K562 (cell line): ENCODE measurements around the gene SPHK2. TPM values are rescaled to one million over a fixed set of nuclear protein-coding genes. Genes with fewer than 3 reads are reported as not detected.
A peak's percentile ranks its signal among the peaks of the same experiment; 100 is the strongest.

Experiments
- CC2D1A ChIP-seq: fragments of 450-650 bp; IDR thresholded peaks from 2 replicates; pipeline ENCODE4 v1.6.1; 2017; ENCODE audit warnings: mild to moderate bottlenecking
- DACH1 ChIP-seq: fragments of 450-650 bp; IDR thresholded peaks from 2 replicates; pipeline ENCODE4 v1.6.1; 2018; ENCODE audit not compliant: partially characterized antibody
- FOXM1 ChIP-seq, 2 experiments: fragments of 450-650 bp in 1 of 2; sonication (generic) in 1 of 2; formaldehyde crosslinking in 1 of 2; IDR thresholded peaks; 2 replicates each; pipeline versions ENCODE4 v1.6.1 to v1.9.0; 2017 to 2022; ENCODE audit warnings: low read depth in 2 of 2, mild to moderate bottlenecking in 2 of 2, missing genetic modification reagents in 1 of 2, moderate library complexity in 1 of 2
- FOXP4 ChIP-seq: sonication (generic); formaldehyde crosslinking; IDR thresholded peaks from 2 replicates; pipeline ENCODE4 v1.8.0; 2022; ENCODE audit warnings: mild to moderate bottlenecking, missing genetic modification reagents, borderline replicate concordance
- GABPB1 ChIP-seq: sonication (generic); formaldehyde crosslinking; IDR thresholded peaks from 2 replicates; pipeline ENCODE4 v1.8.0; 2022; ENCODE audit warnings: mild to moderate bottlenecking, missing genetic modification reagents
- HDGF ChIP-seq: fragments of 450-650 bp; IDR thresholded peaks from 2 replicates; pipeline ENCODE4 v1.6.1; 2016
- KDM1A ChIP-seq, 2 experiments: fragments of 450-650 bp; IDR thresholded peaks; 2 replicates each; pipeline ENCODE4 v1.6.1; 2016; ENCODE audit warnings: mild to moderate bottlenecking in 2 of 2
- MAZ ChIP-seq, 2 experiments: fragments of 450-650 bp in 1 of 2; sonication (generic) in 1 of 2; formaldehyde crosslinking; IDR thresholded peaks in 1 of 2; conservative IDR thresholded peaks in 1 of 2; 2 replicates each; pipeline versions ENCODE4 v1.4.0 to v1.5.0; 2020; ENCODE audit warnings: mild to moderate bottlenecking in 1 of 2, missing genetic modification reagents in 1 of 2
- MCM5 ChIP-seq: fragments of 450-650 bp; IDR thresholded peaks from 2 replicates; pipeline ENCODE4 v1.6.1; 2016; ENCODE audit warnings: low read depth
- NCOA2 ChIP-seq, 2 experiments: fragments of 450-650 bp; IDR thresholded peaks; 2 replicates each; pipeline ENCODE4 v1.6.1; 2018; ENCODE audit warnings: mild to moderate bottlenecking in 2 of 2, moderate library complexity in 1 of 2; ENCODE audit not compliant: partially characterized antibody in 2 of 2
- NFIC ChIP-seq: fragments of 450-650 bp; IDR thresholded peaks from 2 replicates; pipeline ENCODE4 v1.6.1; 2017; ENCODE audit warnings: mild to moderate bottlenecking, inconsistent platforms
- RAD21 ChIP-seq, 2 experiments: fragments of 250-450 bp in 1 of 2; fragments of 450-650 bp in 1 of 2; sonication (Bioruptor Pico) in 1 of 2; formaldehyde crosslinking in 1 of 2; IDR thresholded peaks in 1 of 2; conservative IDR thresholded peaks in 1 of 2; 2 replicates each; pipeline versions ENCODE4 v1.4.0 to v1.8.0; 2020 to 2022; ENCODE audit warnings: mild to moderate bottlenecking in 2 of 2, moderate library complexity in 1 of 2
- SMARCA4 ChIP-seq: fragments of 450-650 bp; IDR thresholded peaks from 2 replicates; pipeline ENCODE4 v1.6.1; 2016
- WHSC1 ChIP-seq: IDR thresholded peaks from one replicate; pipeline ENCODE4 v1.6.1; 2012; ENCODE audit warnings: low read length, control low read depth, inconsistent platforms
- ZBTB17 ChIP-seq: fragments of 450-650 bp; formaldehyde crosslinking; IDR thresholded peaks from 2 replicates; pipeline ENCODE4 v1.4.0; 2020; ENCODE audit warnings: mild to moderate bottlenecking
- ZNF3 ChIP-seq: fragments of 250-450 bp; sonication (Bioruptor Pico); IDR thresholded peaks from 2 replicates; pipeline ENCODE4 v1.5.0; 2021; ENCODE audit warnings: mild to moderate bottlenecking, moderate library complexity
- ZNF766 ChIP-seq: fragments of 200-800 bp; sonication (Bioruptor generic); conservative IDR thresholded peaks from 2 replicates; pipeline ENCODE4 v1.6.1; 2016; ENCODE audit warnings: missing genetic modification characterization, missing compliant biosample characterization
- polyA plus RNA-seq, 8 experiments: library from polyadenylated mRNA; depleted of rRNA in 4 of 8; stranded (reverse) in 5 of 8; unstranded in 3 of 8; fragments of >200 nt; fragmentation: Nextera tagmentation in 2 of 8; fragmentation: Illumina TruSeq in 1 of 8; extraction: Ambion mirVana in 2 of 8; extraction: Trizol in 1 of 8; gene quantifications; 2 replicates each; pipeline versions ENCODE4 v1.2.1 to v1.2.3, GENCODE V29; 2011 to 2014; ENCODE audit warnings: inconsistent platforms in 1 of 8, missing spikeins in 1 of 8
- total RNA-seq, 7 experiments: library from RNA; depleted of rRNA in 6 of 7; stranded (reverse); fragments of >200 nt in 6 of 7; fragmentation: Illumina TruSeq in 2 of 7; extraction: Trizol in 2 of 7; gene quantifications; 2 replicates each; pipeline versions ENCODE4 v1.2.1 to v1.2.3, GENCODE V29; 2011 to 2021; ENCODE audit warnings: low replicate concordance in 1 of 7
- TF ChIP-seq, protein P1 (sequence below): fragments of 150-350 bp; IDR thresholded peaks from 2 replicates; pipeline ENCODE4 v1.6.1; 2014; ENCODE audit warnings: low read depth, mild to moderate bottlenecking, low read length, borderline replicate concordance
- TF ChIP-seq, protein P2 (sequence below): fragments of 450-650 bp; formaldehyde crosslinking; IDR thresholded peaks from 2 replicates; pipeline ENCODE4 v1.4.0; 2020; ENCODE audit warnings: mild to moderate bottlenecking, moderate library complexity
- TF ChIP-seq, protein P3 (sequence below): fragments of 250-450 bp; sonication (Bioruptor Pico); IDR thresholded peaks from 2 replicates; pipeline ENCODE4 v1.9.0; 2021; ENCODE audit warnings: mild to moderate bottlenecking, inconsistent platforms

The SPHK2 gene
- total and polyA plus RNA-seq, 9 of the 15 experiments (the other 6 are each of a cell fraction or from before 2014, with no cell fraction given): 0.10 to 15.2 (median 2.9) TPM

GRCh38 chr19:48638831-48639381 is 19.6 kb downstream of the SPHK2 start (continued):
- TF ChIP-seq FOXP4 (CRISPR knock-in tag) (no peak), ZBTB17 (CRISPR knock-in tag) (no peak), CC2D1A (no peak), NCOA2 (IDR thresholded peaks at IDR 0.05; ENCODE audit: partially characterized antibody in 2 of 2) (no peak), MAZ (CRISPR knock-in tag; conservative IDR thresholded peaks at IDR 0.05 in 1 of 2, IDR thresholded peaks at IDR 0.05 in 1 of 2) (no peak), ZNF766 (CRISPR knock-in tag) (no peak), MCM5 (no peak), RAD21 (CRISPR knock-in tag; conservative IDR thresholded peaks at IDR 0.05 in 1 of 2, IDR thresholded peaks at IDR 0.05 in 1 of 2) (no peak), DACH1 (no peak), HDGF (0 out of 2 replicates have a peak, but pooled peaks have one; percentile 2), FOXM1 (IDR thresholded peaks at IDR 0.05; ENCODE audit: low read depth) (no peak), FOXM1 (CRISPR knock-in tag; IDR thresholded peaks at IDR 0.05; ENCODE audit: low read depth) (0 out of 2 replicates have a peak, but pooled peaks have one; percentile 28), ZNF3 (CRISPR knock-in tag) (no peak), SMARCA4 (0 out of 2 replicates have a peak, but pooled peaks have one; percentile 1), NFIC (no peak), KDM1A (IDR thresholded peaks at IDR 0.05) (no peak), WHSC1 (no peak), GABPB1 (CRISPR knock-in tag) (no peak)
- TF ChIP-seq, protein P1, sequence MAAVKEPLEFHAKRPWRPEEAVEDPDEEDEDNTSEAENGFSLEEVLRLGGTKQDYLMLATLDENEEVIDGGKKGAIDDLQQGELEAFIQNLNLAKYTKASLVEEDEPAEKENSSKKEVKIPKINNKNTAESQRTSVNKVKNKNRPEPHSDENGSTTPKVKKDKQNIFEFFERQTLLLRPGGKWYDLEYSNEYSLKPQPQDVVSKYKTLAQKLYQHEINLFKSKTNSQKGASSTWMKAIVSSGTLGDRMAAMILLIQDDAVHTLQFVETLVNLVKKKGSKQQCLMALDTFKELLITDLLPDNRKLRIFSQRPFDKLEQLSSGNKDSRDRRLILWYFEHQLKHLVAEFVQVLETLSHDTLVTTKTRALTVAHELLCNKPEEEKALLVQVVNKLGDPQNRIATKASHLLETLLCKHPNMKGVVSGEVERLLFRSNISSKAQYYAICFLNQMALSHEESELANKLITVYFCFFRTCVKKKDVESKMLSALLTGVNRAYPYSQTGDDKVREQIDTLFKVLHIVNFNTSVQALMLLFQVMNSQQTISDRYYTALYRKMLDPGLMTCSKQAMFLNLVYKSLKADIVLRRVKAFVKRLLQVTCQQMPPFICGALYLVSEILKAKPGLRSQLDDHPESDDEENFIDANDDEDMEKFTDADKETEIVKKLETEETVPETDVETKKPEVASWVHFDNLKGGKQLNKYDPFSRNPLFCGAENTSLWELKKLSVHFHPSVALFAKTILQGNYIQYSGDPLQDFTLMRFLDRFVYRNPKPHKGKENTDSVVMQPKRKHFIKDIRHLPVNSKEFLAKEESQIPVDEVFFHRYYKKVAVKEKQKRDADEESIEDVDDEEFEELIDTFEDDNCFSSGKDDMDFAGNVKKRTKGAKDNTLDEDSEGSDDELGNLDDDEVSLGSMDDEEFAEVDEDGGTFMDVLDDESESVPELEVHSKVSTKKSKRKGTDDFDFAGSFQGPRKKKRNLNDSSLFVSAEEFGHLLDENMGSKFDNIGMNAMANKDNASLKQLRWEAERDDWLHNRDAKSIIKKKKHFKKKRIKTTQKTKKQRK: no peak
- TF ChIP-seq, protein P2, sequence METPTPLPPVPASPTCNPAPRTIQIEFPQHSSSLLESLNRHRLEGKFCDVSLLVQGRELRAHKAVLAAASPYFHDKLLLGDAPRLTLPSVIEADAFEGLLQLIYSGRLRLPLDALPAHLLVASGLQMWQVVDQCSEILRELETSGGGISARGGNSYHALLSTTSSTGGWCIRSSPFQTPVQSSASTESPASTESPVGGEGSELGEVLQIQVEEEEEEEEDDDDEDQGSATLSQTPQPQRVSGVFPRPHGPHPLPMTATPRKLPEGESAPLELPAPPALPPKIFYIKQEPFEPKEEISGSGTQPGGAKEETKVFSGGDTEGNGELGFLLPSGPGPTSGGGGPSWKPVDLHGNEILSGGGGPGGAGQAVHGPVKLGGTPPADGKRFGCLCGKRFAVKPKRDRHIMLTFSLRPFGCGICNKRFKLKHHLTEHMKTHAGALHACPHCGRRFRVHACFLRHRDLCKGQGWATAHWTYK (CRISPR knock-in tag): no peak
- TF ChIP-seq, protein P3, sequence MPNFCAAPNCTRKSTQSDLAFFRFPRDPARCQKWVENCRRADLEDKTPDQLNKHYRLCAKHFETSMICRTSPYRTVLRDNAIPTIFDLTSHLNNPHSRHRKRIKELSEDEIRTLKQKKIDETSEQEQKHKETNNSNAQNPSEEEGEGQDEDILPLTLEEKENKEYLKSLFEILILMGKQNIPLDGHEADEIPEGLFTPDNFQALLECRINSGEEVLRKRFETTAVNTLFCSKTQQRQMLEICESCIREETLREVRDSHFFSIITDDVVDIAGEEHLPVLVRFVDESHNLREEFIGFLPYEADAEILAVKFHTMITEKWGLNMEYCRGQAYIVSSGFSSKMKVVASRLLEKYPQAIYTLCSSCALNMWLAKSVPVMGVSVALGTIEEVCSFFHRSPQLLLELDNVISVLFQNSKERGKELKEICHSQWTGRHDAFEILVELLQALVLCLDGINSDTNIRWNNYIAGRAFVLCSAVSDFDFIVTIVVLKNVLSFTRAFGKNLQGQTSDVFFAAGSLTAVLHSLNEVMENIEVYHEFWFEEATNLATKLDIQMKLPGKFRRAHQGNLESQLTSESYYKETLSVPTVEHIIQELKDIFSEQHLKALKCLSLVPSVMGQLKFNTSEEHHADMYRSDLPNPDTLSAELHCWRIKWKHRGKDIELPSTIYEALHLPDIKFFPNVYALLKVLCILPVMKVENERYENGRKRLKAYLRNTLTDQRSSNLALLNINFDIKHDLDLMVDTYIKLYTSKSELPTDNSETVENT: no peak
